ENCODE data around the gene KCNJ10. TPM values are rescaled to one million over a fixed set of nuclear protein-coding genes. Genes with fewer than 3 reads are reported as not detected.

Gene KCNJ10
- total and polyA plus RNA-seq, 2 of the 13 experiments (the other 11 are each of a cell fraction or from before 2014, with no cell fraction given): 4.4 to 10.3 TPM

DNA sequence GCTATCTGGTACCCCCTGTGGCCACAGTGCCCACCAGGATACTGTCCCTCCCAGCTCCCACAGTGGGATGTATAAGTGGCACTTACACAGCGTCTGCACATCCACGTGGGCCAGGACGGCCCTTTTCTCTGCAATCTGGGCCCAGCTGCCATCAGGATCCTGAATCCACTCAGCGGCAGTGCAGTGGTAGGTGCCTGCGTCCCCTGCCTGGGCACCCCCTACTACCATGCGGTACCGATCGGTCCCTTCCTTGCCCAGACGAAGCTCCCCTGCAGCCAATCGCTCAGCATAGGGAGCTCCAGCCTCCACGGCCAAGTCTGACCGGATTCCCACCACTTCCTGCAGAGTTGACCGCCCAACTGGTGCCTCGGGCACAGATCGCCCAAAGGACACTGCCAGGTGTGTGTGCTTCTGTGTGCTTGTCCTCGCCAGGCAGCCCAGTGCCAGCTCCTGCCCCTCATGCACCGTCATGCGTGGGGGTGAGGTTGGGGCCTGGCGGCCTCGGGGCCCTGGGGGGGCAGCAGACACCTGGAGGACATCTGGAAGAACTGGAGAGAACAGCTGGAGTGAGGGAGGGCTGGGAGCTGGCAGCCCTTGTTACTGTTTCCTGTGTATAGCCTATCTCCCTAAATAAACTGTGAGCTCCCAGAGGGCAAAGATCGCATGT, 23.8 kb upstream of the KCNJ10 start:
- intact Hi-C loops (cut with micrococcal nuclease; ENCODE audit: unreplicated experiment): no loop called here
- Histone ChIP-seq H3K79me2 (ENCODE audit: insufficient read depth, low read length) (peaks cover 18% of the 10 kb centered on the region), H3K9ac (ENCODE audit: insufficient read depth, low read depth, low read length) (no peak overlapping the region), H3K4me2 (ENCODE audit: low read depth, low read length) (no peak overlapping the region), H3K9me3 (ENCODE audit: low read length) (no peaks in the 10 kb centered on the region), H3K4me3 (replicated peaks in 1 of 3; ENCODE audit: insufficient read depth in 1 of 3, low read depth in 2 of 3, low read length in 3 of 3) (no peak overlapping the region), H3K4me1 (ENCODE audit: insufficient read depth, low read length) (peaks cover 43% of the 10 kb centered on the region), H4K20me1 (ENCODE audit: insufficient read depth, low read length) (no peaks in the 10 kb centered on the region), H2AFZ (ENCODE audit: low read length) (no peak overlapping the region), H3K36me3 (replicated peaks in 1 of 2; ENCODE audit: control insufficient read depth in 1 of 2, insufficient read depth in 2 of 2, low read length in 2 of 2) (peaks cover 10 to 13% of the 10 kb centered on the region in 2 experiments; a peak in 4 of 5 replicates), H3K27me3 (ENCODE audit: control insufficient read depth in 1 of 2, insufficient read depth in 2 of 2, low read length in 2 of 2) (no peaks in the 10 kb centered on the region), H3K27ac (ENCODE audit: extremely low read length, insufficient read depth, low read length) (no peak overlapping the region)
- no peak for ATAC-seq
- in situ Hi-C loops (cut with HindIII; ENCODE audit: extremely low pct_ligation_motif_present, low pct_unique_long_range_greater_than_20kb): no loop called here
- POLR2A ChIA-PET: no interaction called here
- no TSS peak for BruUV-seq (replicated peaks)
- DNase-seq (ENCODE audit: low spot score): no peak
- no peak for FAIRE-seq
- CTCF ChIA-PET (ENCODE audit: low intra/inter-chr PET ratio, low total read pairs): no interaction called here
- 87% methylated on average over 15 of the region's 21 CpGs for WGBS (ENCODE audit: low lambda C conversion rate)
- TF ChIP-seq, protein P1, sequence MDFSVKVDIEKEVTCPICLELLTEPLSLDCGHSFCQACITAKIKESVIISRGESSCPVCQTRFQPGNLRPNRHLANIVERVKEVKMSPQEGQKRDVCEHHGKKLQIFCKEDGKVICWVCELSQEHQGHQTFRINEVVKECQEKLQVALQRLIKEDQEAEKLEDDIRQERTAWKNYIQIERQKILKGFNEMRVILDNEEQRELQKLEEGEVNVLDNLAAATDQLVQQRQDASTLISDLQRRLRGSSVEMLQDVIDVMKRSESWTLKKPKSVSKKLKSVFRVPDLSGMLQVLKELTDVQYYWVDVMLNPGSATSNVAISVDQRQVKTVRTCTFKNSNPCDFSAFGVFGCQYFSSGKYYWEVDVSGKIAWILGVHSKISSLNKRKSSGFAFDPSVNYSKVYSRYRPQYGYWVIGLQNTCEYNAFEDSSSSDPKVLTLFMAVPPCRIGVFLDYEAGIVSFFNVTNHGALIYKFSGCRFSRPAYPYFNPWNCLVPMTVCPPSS (IDR thresholded peaks at IDR 0.05): no peak
- TF ChIP-seq NFATC3 (CRISPR knock-in tag; IDR thresholded peaks at IDR 0.05): no peak
- TF ChIP-seq, protein P2, sequence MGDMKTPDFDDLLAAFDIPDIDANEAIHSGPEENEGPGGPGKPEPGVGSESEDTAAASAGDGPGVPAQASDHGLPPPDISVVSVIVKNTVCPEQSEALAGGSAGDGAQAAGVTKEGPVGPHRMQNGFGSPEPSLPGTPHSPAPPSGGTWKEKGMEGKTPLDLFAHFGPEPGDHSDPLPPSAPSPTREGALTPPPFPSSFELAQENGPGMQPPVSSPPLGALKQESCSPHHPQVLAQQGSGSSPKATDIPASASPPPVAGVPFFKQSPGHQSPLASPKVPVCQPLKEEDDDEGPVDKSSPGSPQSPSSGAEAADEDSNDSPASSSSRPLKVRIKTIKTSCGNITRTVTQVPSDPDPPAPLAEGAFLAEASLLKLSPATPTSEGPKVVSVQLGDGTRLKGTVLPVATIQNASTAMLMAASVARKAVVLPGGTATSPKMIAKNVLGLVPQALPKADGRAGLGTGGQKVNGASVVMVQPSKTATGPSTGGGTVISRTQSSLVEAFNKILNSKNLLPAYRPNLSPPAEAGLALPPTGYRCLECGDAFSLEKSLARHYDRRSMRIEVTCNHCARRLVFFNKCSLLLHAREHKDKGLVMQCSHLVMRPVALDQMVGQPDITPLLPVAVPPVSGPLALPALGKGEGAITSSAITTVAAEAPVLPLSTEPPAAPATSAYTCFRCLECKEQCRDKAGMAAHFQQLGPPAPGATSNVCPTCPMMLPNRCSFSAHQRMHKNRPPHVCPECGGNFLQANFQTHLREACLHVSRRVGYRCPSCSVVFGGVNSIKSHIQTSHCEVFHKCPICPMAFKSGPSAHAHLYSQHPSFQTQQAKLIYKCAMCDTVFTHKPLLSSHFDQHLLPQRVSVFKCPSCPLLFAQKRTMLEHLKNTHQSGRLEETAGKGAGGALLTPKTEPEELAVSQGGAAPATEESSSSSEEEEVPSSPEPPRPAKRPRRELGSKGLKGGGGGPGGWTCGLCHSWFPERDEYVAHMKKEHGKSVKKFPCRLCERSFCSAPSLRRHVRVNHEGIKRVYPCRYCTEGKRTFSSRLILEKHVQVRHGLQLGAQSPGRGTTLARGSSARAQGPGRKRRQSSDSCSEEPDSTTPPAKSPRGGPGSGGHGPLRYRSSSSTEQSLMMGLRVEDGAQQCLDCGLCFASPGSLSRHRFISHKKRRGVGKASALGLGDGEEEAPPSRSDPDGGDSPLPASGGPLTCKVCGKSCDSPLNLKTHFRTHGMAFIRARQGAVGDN (CRISPR knock-in tag; IDR thresholded peaks at IDR 0.05): peak; percentile 39
- no peak for TF ChIP-seq DPF2 (CRISPR knock-in tag; IDR thresholded peaks at IDR 0.05; ENCODE audit: borderline replicate concordance, low read depth)
- no peak for TF ChIP-seq ZNF24 (IDR thresholded peaks at IDR 0.05)
- TF ChIP-seq, protein P3, sequence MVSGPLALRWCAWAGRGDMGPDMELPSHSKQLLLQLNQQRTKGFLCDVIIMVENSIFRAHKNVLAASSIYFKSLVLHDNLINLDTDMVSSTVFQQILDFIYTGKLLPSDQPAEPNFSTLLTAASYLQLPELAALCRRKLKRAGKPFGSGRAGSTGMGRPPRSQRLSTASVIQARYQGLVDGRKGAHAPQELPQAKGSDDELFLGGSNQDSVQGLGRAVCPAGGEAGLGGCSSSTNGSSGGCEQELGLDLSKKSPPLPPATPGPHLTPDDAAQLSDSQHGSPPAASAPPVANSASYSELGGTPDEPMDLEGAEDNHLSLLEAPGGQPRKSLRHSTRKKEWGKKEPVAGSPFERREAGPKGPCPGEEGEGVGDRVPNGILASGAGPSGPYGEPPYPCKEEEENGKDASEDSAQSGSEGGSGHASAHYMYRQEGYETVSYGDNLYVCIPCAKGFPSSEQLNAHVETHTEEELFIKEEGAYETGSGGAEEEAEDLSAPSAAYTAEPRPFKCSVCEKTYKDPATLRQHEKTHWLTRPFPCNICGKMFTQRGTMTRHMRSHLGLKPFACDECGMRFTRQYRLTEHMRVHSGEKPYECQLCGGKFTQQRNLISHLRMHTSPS (CRISPR knock-in tag; IDR thresholded peaks at IDR 0.05; ENCODE audit: low read depth): 0 out of 2 replicates have a peak, but pooled peaks have one; percentile 43
- TF ChIP-seq ARNTL (CRISPR knock-in tag; IDR thresholded peaks at IDR 0.05): no peak
- TF ChIP-seq HNF4A (CRISPR knock-in tag; IDR thresholded peaks at IDR 0.05): peak; percentile 9; the same call in 1 of the 2 replicates
- TF ChIP-seq, protein P4, sequence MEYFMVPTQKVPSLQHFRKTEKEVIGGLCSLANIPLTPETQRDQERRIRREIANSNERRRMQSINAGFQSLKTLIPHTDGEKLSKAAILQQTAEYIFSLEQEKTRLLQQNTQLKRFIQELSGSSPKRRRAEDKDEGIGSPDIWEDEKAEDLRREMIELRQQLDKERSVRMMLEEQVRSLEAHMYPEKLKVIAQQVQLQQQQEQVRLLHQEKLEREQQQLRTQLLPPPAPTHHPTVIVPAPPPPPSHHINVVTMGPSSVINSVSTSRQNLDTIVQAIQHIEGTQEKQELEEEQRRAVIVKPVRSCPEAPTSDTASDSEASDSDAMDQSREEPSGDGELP (IDR thresholded peaks at IDR 0.05; ENCODE audit: borderline replicate concordance, low read depth): peak; percentile 47; the same call in 1 of the 2 replicates
- TF ChIP-seq, protein P5, sequence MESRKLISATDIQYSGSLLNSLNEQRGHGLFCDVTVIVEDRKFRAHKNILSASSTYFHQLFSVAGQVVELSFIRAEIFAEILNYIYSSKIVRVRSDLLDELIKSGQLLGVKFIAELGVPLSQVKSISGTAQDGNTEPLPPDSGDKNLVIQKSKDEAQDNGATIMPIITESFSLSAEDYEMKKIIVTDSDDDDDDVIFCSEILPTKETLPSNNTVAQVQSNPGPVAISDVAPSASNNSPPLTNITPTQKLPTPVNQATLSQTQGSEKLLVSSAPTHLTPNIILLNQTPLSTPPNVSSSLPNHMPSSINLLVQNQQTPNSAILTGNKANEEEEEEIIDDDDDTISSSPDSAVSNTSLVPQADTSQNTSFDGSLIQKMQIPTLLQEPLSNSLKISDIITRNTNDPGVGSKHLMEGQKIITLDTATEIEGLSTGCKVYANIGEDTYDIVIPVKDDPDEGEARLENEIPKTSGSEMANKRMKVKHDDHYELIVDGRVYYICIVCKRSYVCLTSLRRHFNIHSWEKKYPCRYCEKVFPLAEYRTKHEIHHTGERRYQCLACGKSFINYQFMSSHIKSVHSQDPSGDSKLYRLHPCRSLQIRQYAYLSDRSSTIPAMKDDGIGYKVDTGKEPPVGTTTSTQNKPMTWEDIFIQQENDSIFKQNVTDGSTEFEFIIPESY (CRISPR knock-in tag; IDR thresholded peaks at IDR 0.05): peak; percentile 52; the same call in 1 of the 2 replicates
- TF ChIP-seq ZFP82 (CRISPR knock-in tag; IDR thresholded peaks at IDR 0.05; ENCODE audit: borderline replicate concordance): no peak
- TF ChIP-seq HNRNPL (IDR thresholded peaks at IDR 0.05; ENCODE audit: low read depth, low read length): peak; percentile 84
- no peak for TF ChIP-seq CEBPB (IDR thresholded peaks at IDR 0.05; ENCODE audit: borderline replicate concordance, low read depth, low read length)
- TF ChIP-seq ZNF10 (CRISPR knock-in tag; IDR thresholded peaks at IDR 0.05; ENCODE audit: borderline replicate concordance, low read depth): no peak

All from HepG2 (cell line).